HCT116 (cell line): Measurements from ENCODE around the gene DNAAF8. TPM values are rescaled to one million over a fixed set of nuclear protein-coding genes. Genes with fewer than 3 reads are reported as not detected.

Source experiments
- ATAC-seq: fragments of 200-7000 bp; cut with Tn5 transposase; 2 replicates; pipeline ENCODE4 v1.9.1; 2020; ENCODE audit warnings: mild to moderate bottlenecking, moderate library complexity
- BruUV-seq: library from RNA; stranded (reverse); fragments of 400-500 nt; replicated peaks from 2 replicates; lab custom pipeline; 2021; lab: Mats Ljungman, UMichigan
- CTCF ChIA-PET: fragments of 300-600 bp; sonication (Branson Sonifier 250); formaldehyde crosslinking; loops from one replicate; lab custom pipeline; 2021; ENCODE audit warnings: antibody characterized with exemption; lab: Charles Lee
- POLR2A ChIA-PET: fragments of 300-600, 350-600 bp; sonication (Branson Sonifier 250); formaldehyde crosslinking; loops from one replicate; lab custom pipeline; 2021; ENCODE audit warnings: antibody characterized with exemption; lab: Charles Lee
- RAD21 ChIA-PET, 2 experiments: fragments of 300-600 bp; sonication (Branson Sonifier 250); formaldehyde crosslinking; loops; one replicate each; lab custom pipeline; 2023; ENCODE audit warnings: low total read pairs in 2 of 2; ENCODE audit not compliant: uncharacterized antibody in 2 of 2, unreplicated experiment in 2 of 2, low non-redundant PET in 1 of 2; lab: Charles Lee
- DNase-seq: peaks from one replicate; pipeline ENCODE4 v3.0.0-alpha.2; 2010; ENCODE audit warnings: low read depth, low spot score
- H2AFZ ChIP-seq: fragments of 200-600 bp; shearing (Covaris generic), sonication (generic); 2 replicates; pipeline ENCODE4 v1.6.1; 2017; ENCODE audit warnings: low read depth, mixed run types, mixed read lengths, antibody characterized with exemption, low read length; ENCODE audit not compliant: poor library complexity, severe bottlenecking
- H3K27ac ChIP-seq: 2 replicates; pipeline ENCODE4 v1.5.1; 2012; ENCODE audit warnings: low read depth, low read length
- H3K27me3 ChIP-seq: fragments of 200-600 bp; sonication (generic); 2 replicates; pipeline ENCODE4 v1.6.1; 2016; ENCODE audit warnings: mixed run types, low read length, mixed read lengths; ENCODE audit not compliant: insufficient read depth
- H3K36me3 ChIP-seq, 2 experiments: fragments of 200-500 bp in 1 of 2; fragments of 200-600 bp in 1 of 2; sonication (Bioruptor generic) in 1 of 2; sonication (generic) in 1 of 2; 2 replicates each; pipeline versions ENCODE4 v1.5.1 to v1.6.1; 2014 to 2016; ENCODE audit warnings: low read length in 2 of 2, inconsistent platforms in 1 of 2, mixed read lengths in 1 of 2, mixed run types in 1 of 2; ENCODE audit not compliant: insufficient read depth in 2 of 2, control insufficient read depth in 1 of 2
- H3K4me1 ChIP-seq, 2 experiments: fragments of 200-600 bp in 1 of 2; sonication (generic) in 1 of 2; 2 replicates each; pipeline versions ENCODE4 v1.5.1 to v1.6.1; 2012 to 2017; ENCODE audit warnings: low read length in 2 of 2, inconsistent platforms in 1 of 2, mild to moderate bottlenecking in 1 of 2, mixed read lengths in 1 of 2, mixed run types in 1 of 2, moderate library complexity in 1 of 2; ENCODE audit not compliant: insufficient read depth in 2 of 2, control insufficient read depth in 1 of 2
- H3K4me2 ChIP-seq: fragments of 200-600 bp; sonication (generic); 2 replicates; pipeline ENCODE4 v1.6.1; 2017; ENCODE audit warnings: mixed run types, low read length, mixed read lengths
- H3K4me3 ChIP-seq, 2 experiments: fragments of 200-600 bp in 1 of 2; sonication (generic) in 1 of 2; replicated peaks in 1 of 2; 2 replicates each; pipeline ENCODE4 v1.5.1; 2011 to 2016; ENCODE audit warnings: low read length in 2 of 2, control low read depth in 1 of 2, low read depth in 1 of 2, mild to moderate bottlenecking in 1 of 2, mixed read lengths in 1 of 2, mixed run types in 1 of 2
- H3K79me2 ChIP-seq: fragments of 200-600 bp; sonication (generic); 2 replicates; pipeline ENCODE4 v1.6.1; 2017; ENCODE audit warnings: mild to moderate bottlenecking, mixed run types, low read length, moderate library complexity, mixed read lengths; ENCODE audit not compliant: insufficient read depth
- H3K9ac ChIP-seq: fragments of 200-600 bp; sonication (generic); 2 replicates; pipeline ENCODE4 v1.6.1; 2016; ENCODE audit warnings: low read length, mixed read lengths
- H3K9me2 ChIP-seq: fragments of 200-600 bp; sonication (generic), shearing (Covaris generic); 2 replicates; pipeline ENCODE4 v1.6.1; 2017; ENCODE audit warnings: mixed run types, mild to moderate bottlenecking, moderate library complexity; ENCODE audit not compliant: insufficient read depth
- H3K9me3 ChIP-seq, 2 experiments: fragments of 200-500 bp in 1 of 2; fragments of 200-600 bp in 1 of 2; sonication (Bioruptor generic) in 1 of 2; sonication (generic) in 1 of 2; 2 replicates each; pipeline ENCODE4 v1.6.1; 2014 to 2017; ENCODE audit warnings: low read length in 2 of 2, mixed read lengths in 2 of 2, inconsistent platforms in 1 of 2, low read depth in 1 of 2, mild to moderate bottlenecking in 1 of 2, mixed run types in 1 of 2, moderate library complexity in 1 of 2; ENCODE audit not compliant: control insufficient read depth in 1 of 2, insufficient read depth in 1 of 2
- H4K20me1 ChIP-seq: fragments of 200-600 bp; sonication (generic), shearing (Covaris generic); 2 replicates; pipeline ENCODE4 v1.6.1; 2017; ENCODE audit warnings: mixed run types, mild to moderate bottlenecking, moderate library complexity; ENCODE audit not compliant: insufficient read depth
- CEBPB ChIP-seq: IDR thresholded peaks from 2 replicates; pipeline ENCODE4 v1.6.1; 2012; ENCODE audit warnings: low read depth
- EGR1 ChIP-seq: IDR thresholded peaks from 2 replicates; pipeline ENCODE4 v1.6.1; 2012; ENCODE audit warnings: low read depth
- EZH2 ChIP-seq: fragments of 200-600 bp; sonication (generic); IDR thresholded peaks from 2 replicates; pipeline ENCODE4 v1.6.1; 2017; ENCODE audit warnings: antibody characterized with exemption, mixed run types
- EZH2phosphoT487 ChIP-seq: fragments of 200-600 bp; IDR thresholded peaks from 2 replicates; pipeline ENCODE4 v1.6.1; 2018; ENCODE audit warnings: antibody characterized with exemption, borderline replicate concordance
- FOSL1 ChIP-seq: IDR thresholded peaks from 2 replicates; pipeline ENCODE4 v1.6.1; 2012; ENCODE audit warnings: low read depth
- JUND ChIP-seq: IDR thresholded peaks from 2 replicates; pipeline ENCODE4 v1.6.1; 2012
- POLR2A ChIP-seq: IDR thresholded peaks from 2 replicates; pipeline ENCODE4 v1.7.0; 2011; ENCODE audit warnings: borderline replicate concordance; ENCODE audit not compliant: insufficient read depth, insufficient read length; ENCODE audit errors: extremely low read depth
- POLR2AphosphoS5 ChIP-seq: IDR thresholded peaks from 2 replicates; pipeline ENCODE4 v1.6.1; 2011; ENCODE audit warnings: mild to moderate bottlenecking, low read depth, low read length, moderate library complexity
- RAD21 ChIP-seq: IDR thresholded peaks from 2 replicates; pipeline ENCODE4 v1.6.1; 2012; ENCODE audit warnings: low read depth, mild to moderate bottlenecking
- SIN3A ChIP-seq: IDR thresholded peaks from 2 replicates; pipeline ENCODE4 v1.6.1; 2012; ENCODE audit warnings: low read depth
- SP1 ChIP-seq: IDR thresholded peaks from 2 replicates; pipeline ENCODE4 v1.6.1; 2012; ENCODE audit warnings: low read depth
- TCF7L2 ChIP-seq: IDR thresholded peaks from 2 replicates; pipeline ENCODE4 v1.7.0; 2011; ENCODE audit warnings: borderline replicate concordance, inconsistent platforms; ENCODE audit not compliant: insufficient read depth, insufficient read length; ENCODE audit errors: extremely low read depth
- YY1 ChIP-seq: IDR thresholded peaks from 2 replicates; pipeline ENCODE4 v1.6.1; 2011; ENCODE audit warnings: low read length, low read depth, moderate library complexity, mild to moderate bottlenecking; ENCODE audit not compliant: insufficient replicate concordance; ENCODE audit errors: extremely low read depth
- ZFX ChIP-seq: fragments of 450-650 bp; IDR thresholded peaks from 2 replicates; pipeline ENCODE4 v1.6.1; 2017
- ZNF274 ChIP-seq: fragments of 200-500 bp; sonication (Bioruptor generic); IDR thresholded peaks from 2 replicates; pipeline ENCODE4 v1.6.1; 2014; ENCODE audit warnings: mild to moderate bottlenecking, low read depth, low read length, inconsistent platforms
- intact Hi-C: fragments of 100-400 bp; cut with micrococcal nuclease; formaldehyde crosslinking; loops from 2 replicates; pipeline ENCODE4 v1.10.0; 2022
- total RNA-seq: library from RNA; stranded (reverse); gene quantifications from one replicate; pipeline ENCODE4 v1.2.1, GENCODE V29; 2021; ENCODE audit not compliant: unreplicated experiment
- TF ChIP-seq, protein P1 (sequence below): IDR thresholded peaks from 2 replicates; pipeline ENCODE4 v1.6.1; 2011; ENCODE audit warnings: mild to moderate bottlenecking, low read length, moderate library complexity; ENCODE audit not compliant: insufficient replicate concordance; ENCODE audit errors: extremely low read depth
- TF ChIP-seq, protein P2 (sequence below): IDR thresholded peaks from 2 replicates; pipeline ENCODE4 v1.6.1; 2012
- TF ChIP-seq, protein P3 (sequence below), 3 experiments: fragments of 200-600 bp in 1 of 3; sonication (generic) in 1 of 3; IDR thresholded peaks in 2 of 3; conservative IDR thresholded peaks in 1 of 3; 2 replicates each; pipeline ENCODE4 v1.5.1; 2012 to 2017; ENCODE audit warnings: low read depth in 2 of 3, low read length in 2 of 3, antibody characterized with exemption in 1 of 3, borderline replicate concordance in 1 of 3, control low read depth in 1 of 3, mild to moderate bottlenecking in 1 of 3, mixed read lengths in 1 of 3, mixed run types in 1 of 3, moderate library complexity in 1 of 3; ENCODE audit not compliant: insufficient read depth in 1 of 3
- TF ChIP-seq, protein P4 (sequence below): IDR thresholded peaks from 2 replicates; pipeline ENCODE4 v1.6.1; 2012

DNAAF8 gene
- total RNA-seq, 1 experiment from 2014 or later: 1.0 TPM

DNA sequence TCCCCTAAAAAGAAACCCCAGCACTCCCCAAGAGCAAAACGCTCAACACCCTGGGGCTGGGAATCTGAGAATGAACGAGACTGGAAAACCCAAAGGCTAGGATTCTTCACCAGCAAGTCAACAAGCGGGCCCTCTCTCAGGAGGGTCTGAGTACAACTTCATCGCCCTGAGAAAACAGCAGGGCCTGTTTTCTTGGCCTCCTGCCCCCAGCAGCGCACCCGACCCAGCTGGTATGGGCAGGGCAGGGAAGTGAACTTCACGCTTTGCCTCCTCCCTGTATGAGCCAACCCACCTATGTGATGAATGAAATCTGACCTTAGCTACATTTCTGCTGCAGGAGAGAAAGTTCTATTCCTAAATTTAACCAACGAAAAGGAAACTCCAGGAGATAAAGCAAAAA, 29.8 kb upstream of the DNAAF8 start:
- H3K4me1 ChIP-seq: no peaks in the 10 kb centered on the region
- H2AFZ ChIP-seq: no peak overlapping the region
- no peak for TF ChIP-seq CEBPB
- TF ChIP-seq, protein P1, sequence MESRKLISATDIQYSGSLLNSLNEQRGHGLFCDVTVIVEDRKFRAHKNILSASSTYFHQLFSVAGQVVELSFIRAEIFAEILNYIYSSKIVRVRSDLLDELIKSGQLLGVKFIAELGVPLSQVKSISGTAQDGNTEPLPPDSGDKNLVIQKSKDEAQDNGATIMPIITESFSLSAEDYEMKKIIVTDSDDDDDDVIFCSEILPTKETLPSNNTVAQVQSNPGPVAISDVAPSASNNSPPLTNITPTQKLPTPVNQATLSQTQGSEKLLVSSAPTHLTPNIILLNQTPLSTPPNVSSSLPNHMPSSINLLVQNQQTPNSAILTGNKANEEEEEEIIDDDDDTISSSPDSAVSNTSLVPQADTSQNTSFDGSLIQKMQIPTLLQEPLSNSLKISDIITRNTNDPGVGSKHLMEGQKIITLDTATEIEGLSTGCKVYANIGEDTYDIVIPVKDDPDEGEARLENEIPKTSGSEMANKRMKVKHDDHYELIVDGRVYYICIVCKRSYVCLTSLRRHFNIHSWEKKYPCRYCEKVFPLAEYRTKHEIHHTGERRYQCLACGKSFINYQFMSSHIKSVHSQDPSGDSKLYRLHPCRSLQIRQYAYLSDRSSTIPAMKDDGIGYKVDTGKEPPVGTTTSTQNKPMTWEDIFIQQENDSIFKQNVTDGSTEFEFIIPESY: no peak
- no peak for TF ChIP-seq EZH2phosphoT487
- TF ChIP-seq POLR2A: no peak
- TF ChIP-seq EZH2: no peak
- TF ChIP-seq SP1: no peak
- TF ChIP-seq, protein P2, sequence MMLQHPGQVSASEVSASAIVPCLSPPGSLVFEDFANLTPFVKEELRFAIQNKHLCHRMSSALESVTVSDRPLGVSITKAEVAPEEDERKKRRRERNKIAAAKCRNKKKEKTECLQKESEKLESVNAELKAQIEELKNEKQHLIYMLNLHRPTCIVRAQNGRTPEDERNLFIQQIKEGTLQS: no peak
- no peak for TF ChIP-seq SIN3A
- TF ChIP-seq JUND: no peak
- no peak for TF ChIP-seq ZNF274
- TF ChIP-seq ZFX: no peak
- TF ChIP-seq POLR2AphosphoS5: no peak
- no peak for TF ChIP-seq YY1
- no peak for TF ChIP-seq TCF7L2
- TF ChIP-seq, protein P3, sequence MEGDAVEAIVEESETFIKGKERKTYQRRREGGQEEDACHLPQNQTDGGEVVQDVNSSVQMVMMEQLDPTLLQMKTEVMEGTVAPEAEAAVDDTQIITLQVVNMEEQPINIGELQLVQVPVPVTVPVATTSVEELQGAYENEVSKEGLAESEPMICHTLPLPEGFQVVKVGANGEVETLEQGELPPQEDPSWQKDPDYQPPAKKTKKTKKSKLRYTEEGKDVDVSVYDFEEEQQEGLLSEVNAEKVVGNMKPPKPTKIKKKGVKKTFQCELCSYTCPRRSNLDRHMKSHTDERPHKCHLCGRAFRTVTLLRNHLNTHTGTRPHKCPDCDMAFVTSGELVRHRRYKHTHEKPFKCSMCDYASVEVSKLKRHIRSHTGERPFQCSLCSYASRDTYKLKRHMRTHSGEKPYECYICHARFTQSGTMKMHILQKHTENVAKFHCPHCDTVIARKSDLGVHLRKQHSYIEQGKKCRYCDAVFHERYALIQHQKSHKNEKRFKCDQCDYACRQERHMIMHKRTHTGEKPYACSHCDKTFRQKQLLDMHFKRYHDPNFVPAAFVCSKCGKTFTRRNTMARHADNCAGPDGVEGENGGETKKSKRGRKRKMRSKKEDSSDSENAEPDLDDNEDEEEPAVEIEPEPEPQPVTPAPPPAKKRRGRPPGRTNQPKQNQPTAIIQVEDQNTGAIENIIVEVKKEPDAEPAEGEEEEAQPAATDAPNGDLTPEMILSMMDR (IDR thresholded peaks at IDR 0.05 in 2 of 3, conservative IDR thresholded peaks at IDR 0.05 in 1 of 3; ENCODE audit: borderline replicate concordance in 1 of 3, insufficient read depth in 1 of 3, low read depth in 2 of 3, low read length in 2 of 3): no peak
- TF ChIP-seq, protein P4, sequence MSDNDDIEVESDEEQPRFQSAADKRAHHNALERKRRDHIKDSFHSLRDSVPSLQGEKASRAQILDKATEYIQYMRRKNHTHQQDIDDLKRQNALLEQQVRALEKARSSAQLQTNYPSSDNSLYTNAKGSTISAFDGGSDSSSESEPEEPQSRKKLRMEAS: no peak
- TF ChIP-seq FOSL1: no peak
- no peak for TF ChIP-seq EGR1
- TF ChIP-seq RAD21: no peak
- no peaks in the 10 kb centered on the region for H3K79me2 ChIP-seq
- no peaks in the 10 kb centered on the region for H3K27me3 ChIP-seq
- BruUV-seq: no TSS peak
- intact Hi-C loops: no loop called here
- H3K27ac ChIP-seq: no peak overlapping the region
- ChIA-PET CTCF (interaction anchor here (0.6 kb wide), 1 partner anchor 11 kb away, joined by 3 read pairs; no protein-coding TSS in a partner anchor), POLR2A (interaction anchor here (1.1 kb wide), 1 partner anchor 12 kb away, joined by 3 read pairs; no protein-coding TSS in a partner anchor), RAD21 (interaction anchor here in 1 of 2 experiments (0.5 kb wide), 1 partner anchor 251 kb away, joined by 3 read pairs; no protein-coding TSS in a partner anchor)
- H3K4me2 ChIP-seq: no peak overlapping the region
- no peaks in the 10 kb centered on the region for H3K9me3 ChIP-seq
- no peaks in the 10 kb centered on the region for H3K9me2 ChIP-seq
- H3K4me3 ChIP-seq: no peak overlapping the region
- no peak for ATAC-seq
- no peaks in the 10 kb centered on the region for H4K20me1 ChIP-seq
- H3K9ac ChIP-seq: no peak overlapping the region
- DNase-seq: no peak
- peaks cover 8 to 15% of the 10 kb centered on the region in 2 experiments for H3K36me3 ChIP-seq
